Motor neuron (in vitro differentiated cells): ENCODE measurements around the gene BMAL1. TPM values are rescaled to one million over a fixed set of nuclear protein-coding genes. Genes with fewer than 3 reads are reported as not detected.

Source experiments
- ATAC-seq, 8 experiments: fragments of 200-7000 bp; cut with Tn5 transposase; replicated peaks in 6 of 8; 2 replicates each; pipeline ENCODE4 v1.8.0; 2021; ENCODE audit warnings: mild to moderate bottlenecking in 8 of 8, moderate library complexity in 8 of 8
- H3K27ac ChIP-seq, 2 donors: fragments of 250-450 bp; sonication (Bioruptor Pico); 2 replicates each; pipeline ENCODE4 v1.9.0; 2021; ENCODE audit warnings: antibody characterized with exemption in 2 of 2, mild to moderate bottlenecking in 2 of 2, moderate library complexity in 1 of 2
- H3K4me1 ChIP-seq, 2 donors: fragments of 250-450 bp; sonication (Bioruptor Pico); replicated peaks in 1 of 2; 2 replicates each; pipeline ENCODE4 v1.6.1; 2021; ENCODE audit warnings: antibody characterized with exemption in 2 of 2, mild to moderate bottlenecking in 2 of 2, moderate library complexity in 1 of 2
- H3K4me3 ChIP-seq, 5 donors: fragments of 250-450 bp; sonication (Bioruptor Pico); 2 replicates each; pipeline ENCODE4 v1.9.0; 2021; ENCODE audit warnings: antibody characterized with exemption in 5 of 5, mild to moderate bottlenecking in 5 of 5, moderate library complexity in 4 of 5
- WGBS, 10 experiments: fragments of 450-650 bp; shearing (Covaris generic); methylation state at CpG; one replicate each; pipeline ENCODE4 v1.0.0; 2022; 5-methylcytosine and 5-hydroxymethylcytosine counted together
- in situ Hi-C, 9 experiments: fragments of 400-800 bp; cut with MboI; loops; one replicate each; pipeline ENCODE4 v1.15.0; 2021; ENCODE audit warnings: low sequenced_read_pairs in 9 of 9, low pct_unique_long_range_greater_than_20kb in 2 of 9; ENCODE audit not compliant: unreplicated experiment in 9 of 9
- total RNA-seq, 8 experiments: library from RNA; unstranded; fragments of 300-600 nt; gene quantifications; 2 replicates each; pipeline versions ENCODE4 v1.2.3 to v1.2.4, GENCODE V29; 2022

The BMAL1 gene
- total RNA-seq, 8 experiments from 2014 or later = 2.0 to 23.3 (median 6.1) TPM

DNA sequence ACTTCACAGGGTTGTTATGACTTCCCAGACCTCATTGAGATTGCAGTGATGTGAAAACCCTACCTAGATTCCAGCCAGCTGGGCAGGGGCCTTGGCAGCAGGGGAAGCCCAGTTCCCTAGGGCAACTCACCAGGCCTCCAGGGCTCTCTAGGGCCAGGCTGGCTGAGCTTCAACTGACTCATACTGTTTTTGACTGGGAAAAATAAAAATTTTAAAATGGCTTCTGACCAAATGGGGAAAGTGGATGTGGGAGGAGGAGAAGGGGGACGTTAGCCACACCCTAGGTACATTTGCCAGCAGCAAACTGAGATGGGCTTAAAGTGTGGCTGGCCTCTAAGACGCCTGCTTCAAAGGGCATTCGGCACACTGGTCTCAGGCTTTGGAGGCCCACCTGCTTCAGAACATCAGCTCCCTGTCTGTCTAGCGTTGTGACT lies 39.0 kb downstream of the BMAL1 start:
- ATAC-seq = peak in 4 of 8 experiments; percentile 66 to 77 (median 73)
- WGBS, 10 experiments = 0 to 100% (median 88%) methylated on average over 1 to 3 of the region's 4 CpGs; no CpG with 5 or more reads in 3 of the 10 experiments
- in situ Hi-C loops = no loop called here
- peaks cover 0 to 4% of the 10 kb centered on the region in 2 donors for H3K4me1 ChIP-seq
- H3K4me3 ChIP-seq = no peak overlapping the region
- no peak overlapping the region for H3K27ac ChIP-seq

DNA sequence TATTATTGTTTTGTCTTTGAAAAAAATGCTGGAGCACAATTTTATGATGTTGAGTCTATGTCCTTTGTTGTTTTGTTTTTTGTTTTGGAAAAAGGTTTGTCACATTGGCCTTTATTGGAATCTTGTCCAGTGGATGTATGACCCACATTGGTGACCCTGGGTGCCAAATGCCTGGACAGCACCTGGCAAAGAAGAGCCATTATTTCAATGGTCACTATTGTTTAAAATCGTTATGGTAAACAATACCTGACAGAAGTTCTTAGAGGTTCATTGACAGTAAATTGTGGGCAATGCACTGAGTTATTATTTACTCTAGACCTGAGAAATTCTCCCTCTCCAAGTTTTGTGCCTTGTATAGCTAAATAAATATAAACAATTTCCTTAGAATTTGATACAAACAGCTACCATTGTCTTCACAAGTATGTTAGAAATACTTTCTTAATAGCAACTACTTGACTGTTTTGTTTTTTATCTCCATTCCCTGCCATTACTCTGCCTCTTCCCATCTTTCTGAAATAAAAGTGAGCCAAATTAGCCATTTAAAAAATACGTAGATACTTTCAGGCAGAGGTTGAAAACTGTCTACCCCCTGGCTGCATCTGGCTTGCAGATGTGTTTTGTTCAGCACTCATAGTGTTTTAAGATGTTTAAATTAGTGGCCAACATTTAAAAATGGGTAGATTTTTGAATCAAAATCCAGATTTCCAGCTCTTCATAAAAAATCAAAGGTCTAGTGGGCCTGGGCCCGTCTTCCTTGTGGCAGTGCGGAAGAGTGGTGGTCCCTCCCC lies 39.9 kb downstream of the BMAL1 start:
- H3K4me3 ChIP-seq = no peak overlapping the region
- peaks cover 0 to 4% of the 10 kb centered on the region in 2 donors for H3K4me1 ChIP-seq
- in situ Hi-C loops = no loop called here
- no peak overlapping the region for H3K27ac ChIP-seq
- ATAC-seq = no peak
- 35 to 96% (median 63%) methylated on average over 2 to 4 of the region's 4 CpGs; no CpG with 5 or more reads in 1 of the 10 experiments for WGBS, 10 experiments

DNA sequence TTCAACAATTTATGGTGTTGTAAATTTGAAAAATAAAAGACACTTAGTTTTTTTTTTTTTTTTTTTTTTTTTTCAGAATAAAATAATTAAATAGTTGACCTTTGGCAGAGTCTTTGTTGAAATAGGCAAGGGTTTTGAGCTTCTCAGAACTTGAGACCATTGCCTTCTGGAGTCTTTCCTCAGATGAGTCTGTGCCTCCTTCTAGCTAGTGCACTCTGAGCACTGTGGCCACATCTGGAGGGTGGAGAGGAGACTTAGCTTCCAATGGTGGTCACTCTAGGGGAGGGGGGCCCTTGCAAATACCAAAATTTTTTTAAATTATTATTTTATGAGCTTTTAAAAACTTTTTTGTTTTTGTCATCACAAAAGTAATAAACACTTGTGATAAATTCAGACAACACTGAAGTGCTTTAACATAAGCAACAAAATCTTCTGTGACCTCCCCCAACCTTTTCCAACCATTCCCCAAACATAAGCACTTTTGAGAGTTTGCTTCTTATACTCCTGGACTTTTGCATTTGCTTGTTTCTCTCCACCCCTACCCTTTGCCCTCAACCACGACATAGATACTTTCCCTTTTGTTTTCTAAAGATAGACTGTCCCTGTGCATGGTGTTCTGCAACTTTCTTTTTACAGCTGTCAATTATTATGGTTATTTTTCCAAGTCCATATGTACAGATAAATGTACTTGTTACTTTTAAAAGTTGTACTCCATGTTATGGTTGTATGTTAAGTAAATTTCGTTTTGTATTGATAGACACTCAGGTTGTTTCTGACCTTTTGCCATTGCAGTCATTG lies 41.1 kb downstream of the BMAL1 start:
- Histone ChIP-seq H3K27ac (no peak overlapping the region), H3K4me1 (peaks cover 0 to 4% of the 10 kb centered on the region in 2 donors), H3K4me3 (no peak overlapping the region)
- in situ Hi-C loops = no loop called here
- WGBS, 10 experiments = 0 to 71% (median 63%) methylated on average over 1 to 2 of the region's 2 CpGs
- peak in 2 of 8 experiments; percentile 41 to 54 for ATAC-seq

DNA sequence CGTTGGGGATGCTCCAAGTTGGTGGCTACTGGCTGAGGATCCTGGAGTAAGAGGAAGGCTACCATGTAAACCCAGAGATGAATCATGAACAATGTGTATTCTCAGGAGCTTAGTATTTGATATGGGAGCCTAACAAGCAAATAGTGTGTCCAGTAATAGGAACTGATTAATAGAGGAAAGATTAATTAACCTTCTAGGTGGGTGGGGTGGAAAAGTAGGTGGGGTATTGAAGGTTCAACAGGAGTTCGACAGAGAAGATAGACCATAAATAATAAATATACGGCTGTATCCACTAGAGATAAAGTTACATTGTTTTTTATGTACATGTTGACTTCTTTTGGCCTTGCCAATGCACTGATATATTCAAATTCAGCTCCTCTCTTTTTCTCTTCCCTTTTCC lies 43.1 kb downstream of the BMAL1 start:
- no peak for ATAC-seq
- WGBS, 10 experiments = 68 to 100% (median 84%) methylated on average over 1 to 3 of the region's 3 CpGs
- no peak overlapping the region for H3K27ac ChIP-seq
- peaks cover 0 to 2% of the 10 kb centered on the region in 2 donors for H3K4me1 ChIP-seq
- in situ Hi-C loops = no loop called here
- no peak overlapping the region for H3K4me3 ChIP-seq

DNA sequence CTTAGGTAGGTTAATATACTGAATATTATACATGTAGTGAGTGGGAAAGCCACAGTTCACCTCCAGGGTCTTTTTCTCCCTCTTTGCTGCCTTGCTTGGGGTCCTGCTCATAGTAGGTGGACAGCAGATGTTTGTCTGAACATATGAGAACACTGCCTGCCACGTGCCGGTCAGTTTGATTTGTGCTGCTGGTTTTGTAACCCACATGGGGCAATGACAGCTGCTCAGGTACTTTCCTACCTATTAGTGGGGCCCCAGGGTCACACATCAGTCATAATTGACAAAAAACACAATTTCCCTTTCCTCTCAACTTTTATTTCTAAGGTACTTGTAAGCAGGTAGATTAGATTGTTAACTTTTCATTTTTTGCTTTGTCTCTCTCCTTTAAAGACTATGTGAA lies 43.8 kb downstream of the BMAL1 start:
- Histone ChIP-seq H3K4me1 (no peaks in the 10 kb centered on the region), H3K27ac (no peak overlapping the region), H3K4me3 (no peak overlapping the region)
- 51 to 100% (median 96%) methylated on average over 1 to 2 of the region's 2 CpGs; no CpG with 5 or more reads in 4 of the 10 experiments for WGBS, 10 experiments
- in situ Hi-C loops = no loop called here
- no peak for ATAC-seq

DNA sequence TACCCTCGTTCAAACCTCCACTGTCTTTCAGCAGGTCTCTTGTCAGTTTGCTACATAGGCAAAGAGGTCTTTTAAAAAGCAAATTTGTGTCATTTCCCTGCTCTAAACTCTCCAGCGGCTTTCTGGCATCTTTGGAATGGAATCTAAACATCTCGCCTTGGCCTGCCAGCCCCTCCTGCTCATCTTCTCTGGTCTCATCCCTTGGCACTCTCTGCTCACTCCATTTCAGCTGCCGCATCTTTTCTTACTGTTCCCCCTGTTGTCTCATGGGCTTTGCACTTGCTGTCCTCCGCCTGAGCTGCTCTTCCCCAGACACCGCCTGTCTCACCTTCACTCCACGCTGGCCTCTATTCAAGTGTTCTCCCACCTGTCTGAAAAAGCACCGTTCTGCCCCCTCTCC lies 46.6 kb downstream of the BMAL1 start:
- ATAC-seq = no peak
- 71 to 93% (median 81%) methylated on average over 1 to 8 of the region's 8 CpGs for WGBS, 10 experiments
- Histone ChIP-seq H3K4me3 (no peak overlapping the region), H3K27ac (no peak overlapping the region), H3K4me1 (no peaks in the 10 kb centered on the region)
- in situ Hi-C loops = no loop called here

DNA sequence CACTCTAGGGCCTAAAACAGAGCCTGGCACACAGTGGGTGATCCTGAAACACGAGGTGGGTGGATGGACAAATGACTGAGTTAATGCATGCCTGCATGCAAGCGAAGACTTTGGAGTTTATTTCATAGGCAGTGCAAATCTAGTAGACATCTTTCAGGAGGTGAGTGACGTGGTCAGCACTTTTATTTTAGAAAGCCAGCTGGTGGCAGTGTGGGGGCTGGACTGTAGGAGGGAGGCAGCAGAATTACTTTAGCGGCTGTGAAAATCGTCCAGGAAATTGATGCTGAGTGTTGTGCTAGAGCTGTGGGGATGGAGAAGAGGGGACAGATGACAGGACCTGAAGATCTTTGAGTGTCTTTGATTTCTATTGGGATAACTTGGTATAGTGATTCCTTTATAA lies 47.1 kb downstream of the BMAL1 start:
- WGBS, 10 experiments = 55 to 100% (median 78%) methylated on average over 1 to 4 of the region's 5 CpGs; no CpG with 5 or more reads in 2 of the 10 experiments
- in situ Hi-C loops = loop anchor here in 7 of 9 experiments (25.0 kb wide), 3 partner anchors 87 to 362 kb away; no protein-coding TSS in a partner anchor
- Histone ChIP-seq H3K27ac (no peak overlapping the region), H3K4me1 (peaks cover 4 to 5% of the 10 kb centered on the region in 2 donors), H3K4me3 (no peak overlapping the region)
- ATAC-seq = no peak

DNA sequence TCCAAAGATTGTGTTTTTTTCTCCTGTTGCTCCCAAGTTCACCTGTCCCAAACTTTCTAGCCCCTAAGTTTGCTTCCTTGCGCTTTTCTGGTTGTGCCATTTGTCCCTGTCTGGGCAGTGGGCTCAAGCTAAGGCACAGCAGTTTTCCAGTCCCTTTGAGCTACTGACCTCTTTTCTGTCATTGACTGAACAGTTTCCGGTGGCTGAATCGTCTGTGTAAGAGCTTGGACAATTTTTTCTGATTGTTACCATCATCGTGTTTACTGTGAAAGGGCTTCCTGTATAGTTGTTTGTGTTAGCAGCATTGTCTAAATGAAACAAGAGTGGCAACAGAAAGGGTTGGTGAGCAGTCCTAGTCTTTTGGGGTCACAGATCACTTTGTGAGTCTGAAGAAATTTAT lies 49.8 kb downstream of the BMAL1 start:
- H3K27ac ChIP-seq = no peak overlapping the region
- ATAC-seq = no peak
- 33 to 100% (median 92%) methylated on average over 1 to 4 of the region's 4 CpGs; no CpG with 5 or more reads in 2 of the 10 experiments for WGBS, 10 experiments
- in situ Hi-C loops = loop anchor here in 7 of 9 experiments (25.0 kb wide), 3 partner anchors 90 to 365 kb away; no protein-coding TSS in a partner anchor
- H3K4me1 ChIP-seq = peaks cover 11% of the 10 kb centered on the region in 2 donors
- no peak overlapping the region for H3K4me3 ChIP-seq

DNA sequence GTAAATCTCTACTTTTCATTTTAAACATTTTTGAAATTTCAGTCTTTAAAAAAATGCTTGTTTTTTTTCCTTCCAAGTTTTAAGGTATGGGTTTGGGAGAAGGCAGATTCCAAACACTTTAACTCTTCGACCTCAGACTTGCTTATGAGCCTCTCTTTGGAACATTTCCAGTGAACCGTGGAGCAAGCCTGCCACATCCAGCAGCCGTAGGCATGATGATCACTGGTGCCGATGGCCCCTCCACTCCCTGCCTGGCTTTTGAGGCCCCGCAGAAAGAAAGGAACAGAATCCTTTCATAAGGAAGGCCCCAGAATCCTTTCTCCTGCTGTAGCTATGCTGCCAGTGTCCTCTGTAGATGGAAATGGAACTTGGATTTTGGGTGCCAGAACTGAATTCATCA lies 50.7 kb downstream of the BMAL1 start:
- no peak overlapping the region for H3K27ac ChIP-seq
- WGBS, 10 experiments = 29 to 100% (median 67%) methylated on average over 1 to 5 of the region's 5 CpGs; no CpG with 5 or more reads in 2 of the 10 experiments
- in situ Hi-C loops = loop anchor here in 7 of 9 experiments (25.0 kb wide), 3 partner anchors 91 to 366 kb away; no protein-coding TSS in a partner anchor
- peaks cover 11% of the 10 kb centered on the region in 2 donors for H3K4me1 ChIP-seq
- ATAC-seq = no peak
- no peak overlapping the region for H3K4me3 ChIP-seq

DNA sequence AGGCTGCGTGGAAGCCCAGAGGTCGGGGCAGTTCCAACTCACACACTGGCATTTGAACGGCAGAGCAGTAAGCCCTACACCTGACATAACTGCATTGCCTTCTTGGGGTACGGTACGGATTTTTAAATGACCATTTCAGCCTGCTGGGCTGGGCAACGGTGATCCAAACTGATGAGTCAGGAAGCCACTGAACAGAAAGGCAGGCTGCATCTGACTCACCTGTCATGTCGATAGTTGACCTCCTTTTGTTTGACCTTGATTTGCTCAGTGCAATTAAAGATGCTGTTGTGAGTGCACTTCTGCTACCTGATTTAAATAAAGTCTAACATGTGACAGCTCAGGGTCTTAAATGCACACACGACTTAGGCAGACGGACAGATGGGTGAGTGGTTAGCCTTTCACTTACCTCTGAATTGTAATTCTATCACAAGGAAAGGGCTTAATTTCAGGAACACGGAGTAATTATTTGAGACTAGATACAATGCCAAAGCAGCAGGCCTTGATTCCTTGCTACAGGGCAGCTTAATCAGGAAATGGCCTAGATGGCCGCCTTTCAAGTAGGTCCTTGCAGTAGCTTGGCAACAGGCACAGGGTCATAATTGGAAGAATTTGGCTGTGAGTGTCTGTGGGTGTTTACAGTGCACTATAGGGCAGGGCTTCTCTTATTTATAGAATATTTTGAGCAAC lies 52.2 kb downstream of the BMAL1 start:
- Histone ChIP-seq H3K4me3 (no peak overlapping the region), H3K4me1 (peaks cover 11% of the 10 kb centered on the region in 2 donors), H3K27ac (no peak overlapping the region)
- ATAC-seq = peak in 5 of 8 experiments; percentile 56 to 91 (median 89)
- 63 to 100% (median 83%) methylated on average over 1 to 8 of the region's 11 CpGs; no CpG with 5 or more reads in 2 of the 10 experiments for WGBS, 10 experiments
- in situ Hi-C loops = loop anchor here in 7 of 9 experiments (10.0 to 25.0 kb wide), 4 partner anchors 93 to 368 kb away; no protein-coding TSS in a partner anchor

DNA sequence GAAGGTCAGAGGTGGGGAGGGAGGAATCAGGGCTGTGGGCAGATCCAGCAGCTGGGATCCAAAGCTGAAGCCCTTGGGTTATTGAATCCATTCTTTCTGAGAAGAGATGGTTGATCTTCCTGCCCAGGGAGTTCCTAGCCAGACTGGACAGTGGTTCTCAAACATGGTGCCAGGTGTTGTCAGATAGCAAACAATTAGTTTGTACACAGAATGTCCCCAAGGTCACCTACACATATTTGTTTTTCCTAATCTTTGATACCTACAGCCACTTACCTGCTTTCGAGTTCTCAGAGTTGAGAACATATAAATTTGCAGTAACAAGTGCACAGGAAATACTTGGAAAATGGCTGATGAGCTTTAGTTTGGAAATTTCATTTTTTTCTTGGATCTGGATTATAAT lies 54.5 kb downstream of the BMAL1 start:
- in situ Hi-C loops = loop anchor here in 7 of 9 experiments (10.0 to 25.0 kb wide), 4 partner anchors 95 to 370 kb away; no protein-coding TSS in a partner anchor
- WGBS, 10 experiments = 86 to 100% (median 100%) methylated on average over 1 of the region's 1 CpG; no CpG with 5 or more reads in 2 of the 10 experiments

DNA sequence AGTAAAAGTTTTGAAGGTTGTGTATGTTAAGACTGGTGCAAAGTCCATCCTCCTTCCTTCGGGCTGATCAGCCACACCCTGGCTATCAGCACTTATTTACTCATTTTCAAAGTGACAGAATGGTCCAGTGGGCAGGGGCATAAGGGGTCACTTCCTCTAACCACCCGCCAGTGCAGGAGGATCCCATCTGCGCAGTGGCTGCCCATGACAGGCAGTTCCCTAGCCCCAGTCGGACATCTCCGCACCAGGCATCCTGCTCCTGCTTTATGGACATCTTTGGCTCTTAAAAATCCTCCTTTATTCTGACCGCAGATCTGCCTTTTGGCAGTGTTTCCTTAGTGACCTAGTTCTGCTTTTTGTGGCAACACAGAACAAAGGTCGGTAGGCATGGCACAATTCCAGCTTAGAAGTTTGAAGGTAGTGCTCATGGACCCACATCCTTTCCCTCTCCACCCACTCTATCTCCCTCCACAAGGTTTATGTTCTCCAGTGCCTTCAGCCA lies 55.9 kb downstream of the BMAL1 start:
- in situ Hi-C loops = loop anchor here in 7 of 9 experiments (10.0 to 25.0 kb wide), 4 partner anchors 96 to 371 kb away; no protein-coding TSS in a partner anchor
- H3K4me3 ChIP-seq = no peak overlapping the region
- 43 to 100% (median 84%) methylated on average over 1 to 4 of the region's 7 CpGs; no CpG with 5 or more reads in 3 of the 10 experiments for WGBS, 10 experiments
- H3K4me1 ChIP-seq = peaks cover 11% of the 10 kb centered on the region in 2 donors
- no peak overlapping the region for H3K27ac ChIP-seq
- no peak for ATAC-seq

More for the DNA sequence above, 54.5 kb downstream of the BMAL1 start:
- no peak overlapping the region for H3K4me3 ChIP-seq
- H3K4me1 ChIP-seq = peaks cover 11% of the 10 kb centered on the region in 2 donors
- ATAC-seq = no peak
- H3K27ac ChIP-seq = no peak overlapping the region
